ENCODE data around the gene XBP1. TPM values are rescaled to one million over a fixed set of nuclear protein-coding genes. Genes with fewer than 3 reads are reported as not detected.

Gene XBP1
- total RNA-seq, 1 donor from 2014 or later, result 216 TPM

- ATAC-seq (peak in 1 of 2 donors; percentile 31), DNase-seq (no peak)
- peak overlapping the region; percentile 13 for H3K27ac ChIP-seq
- TF ChIP-seq, protein P1, sequence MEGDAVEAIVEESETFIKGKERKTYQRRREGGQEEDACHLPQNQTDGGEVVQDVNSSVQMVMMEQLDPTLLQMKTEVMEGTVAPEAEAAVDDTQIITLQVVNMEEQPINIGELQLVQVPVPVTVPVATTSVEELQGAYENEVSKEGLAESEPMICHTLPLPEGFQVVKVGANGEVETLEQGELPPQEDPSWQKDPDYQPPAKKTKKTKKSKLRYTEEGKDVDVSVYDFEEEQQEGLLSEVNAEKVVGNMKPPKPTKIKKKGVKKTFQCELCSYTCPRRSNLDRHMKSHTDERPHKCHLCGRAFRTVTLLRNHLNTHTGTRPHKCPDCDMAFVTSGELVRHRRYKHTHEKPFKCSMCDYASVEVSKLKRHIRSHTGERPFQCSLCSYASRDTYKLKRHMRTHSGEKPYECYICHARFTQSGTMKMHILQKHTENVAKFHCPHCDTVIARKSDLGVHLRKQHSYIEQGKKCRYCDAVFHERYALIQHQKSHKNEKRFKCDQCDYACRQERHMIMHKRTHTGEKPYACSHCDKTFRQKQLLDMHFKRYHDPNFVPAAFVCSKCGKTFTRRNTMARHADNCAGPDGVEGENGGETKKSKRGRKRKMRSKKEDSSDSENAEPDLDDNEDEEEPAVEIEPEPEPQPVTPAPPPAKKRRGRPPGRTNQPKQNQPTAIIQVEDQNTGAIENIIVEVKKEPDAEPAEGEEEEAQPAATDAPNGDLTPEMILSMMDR (IDR thresholded peaks at IDR 0.05), result no peak
- no peaks in the 10 kb centered on the region for H3K27me3 ChIP-seq (ENCODE audit: low read depth)
- peaks cover 78% of the 10 kb centered on the region for H3K36me3 ChIP-seq
- no peak overlapping the region for H3K4me3 ChIP-seq
- intact Hi-C loops (cut with DNase I), result no loop called here
- H3K4me1 ChIP-seq, result peaks cover 42% of the 10 kb centered on the region
- H3K9me3 ChIP-seq, result no peaks in the 10 kb centered on the region
Observed at GRCh38 chr22:28792491-28793383, 7.6 kb downstream of the XBP1 start.

DNA sequence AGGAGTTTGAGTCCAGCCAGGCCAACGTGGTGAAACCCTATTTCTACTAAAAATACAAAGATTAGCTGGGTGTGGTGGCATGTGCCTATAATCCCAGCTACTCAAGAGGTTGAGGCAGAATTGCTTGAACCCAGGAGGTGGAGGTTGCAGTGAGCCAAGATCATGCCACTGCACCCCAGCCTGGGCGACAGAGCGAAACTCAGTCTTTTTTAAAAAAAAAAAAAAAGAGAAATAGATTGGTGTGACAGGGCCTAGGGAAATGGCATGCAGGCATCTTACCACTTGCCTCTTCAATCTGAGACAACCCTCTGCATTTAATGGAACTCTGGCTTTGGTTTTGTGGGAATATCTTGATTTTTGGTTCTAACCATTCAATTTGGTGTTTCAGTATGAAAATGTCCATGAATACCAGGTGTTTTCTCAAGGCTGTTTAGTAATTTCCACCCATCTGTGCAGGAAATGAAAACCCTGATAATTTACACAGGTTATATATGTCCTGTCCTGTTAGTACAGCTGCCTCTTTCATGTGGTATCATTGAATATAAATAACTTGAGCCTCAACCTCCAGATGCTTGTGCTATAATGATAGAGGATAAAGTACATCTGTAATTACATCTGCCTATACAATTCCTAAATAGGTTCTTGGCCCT, 8.4 kb downstream of the XBP1 start:
- TF ChIP-seq, protein P1 (IDR thresholded peaks at IDR 0.05), result no peak
- H3K4me1 ChIP-seq, result peaks cover 34% of the 10 kb centered on the region
- H3K27ac ChIP-seq, result peak overlapping the region; percentile 13
- DNase-seq (no peak), ATAC-seq (peak in 1 of 2 donors; percentile 9)
- intact Hi-C loops (cut with DNase I), result no loop called here
- H3K9me3 ChIP-seq, result no peaks in the 10 kb centered on the region
- no peaks in the 10 kb centered on the region for H3K27me3 ChIP-seq (ENCODE audit: low read depth)
- peaks cover 78% of the 10 kb centered on the region for H3K36me3 ChIP-seq
- H3K4me3 ChIP-seq, result no peak overlapping the region

- Histone ChIP-seq H3K27me3 (ENCODE audit: low read depth) (no peaks in the 10 kb centered on the region), H3K27ac (no peak overlapping the region), H3K9me3 (no peaks in the 10 kb centered on the region), H3K4me3 (no peak overlapping the region), H3K36me3 (peaks cover 78% of the 10 kb centered on the region), H3K4me1 (peaks cover 26% of the 10 kb centered on the region)
- intact Hi-C loops (cut with DNase I), result no loop called here
- TF ChIP-seq, protein P1 (IDR thresholded peaks at IDR 0.05), result no peak
- DNase-seq (no peak), ATAC-seq (no peak)
Observed at GRCh38 chr22:28791124-28791523, 9.2 kb downstream of the XBP1 start.

DNA sequence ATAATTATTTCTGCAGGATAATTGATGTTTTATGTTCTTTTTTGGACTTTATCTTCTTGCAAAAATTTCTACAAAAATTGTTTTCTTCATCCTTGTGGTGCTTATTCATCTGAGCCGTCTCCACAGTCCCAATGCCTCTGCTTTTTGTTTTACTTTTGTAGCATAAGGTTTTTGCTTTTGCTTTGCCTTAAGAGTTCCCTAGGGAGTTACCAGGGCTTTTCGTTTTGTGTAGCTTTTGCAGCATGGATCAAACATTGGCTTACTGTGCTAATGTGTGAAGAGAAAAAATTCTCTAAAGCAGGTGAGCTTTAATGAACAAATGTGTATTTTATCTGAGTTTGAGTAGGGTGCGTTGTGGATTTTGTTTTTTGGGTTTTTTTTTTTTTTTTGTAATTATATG, 11.8 kb downstream of the XBP1 start:
- no peak overlapping the region for H3K4me3 ChIP-seq
- H3K4me1 ChIP-seq, result peaks cover 25% of the 10 kb centered on the region
- H3K9me3 ChIP-seq, result no peaks in the 10 kb centered on the region
- no peak overlapping the region for H3K27ac ChIP-seq
- H3K27me3 ChIP-seq (ENCODE audit: low read depth), result no peaks in the 10 kb centered on the region
- no peak for ATAC-seq
- H3K36me3 ChIP-seq, result peaks cover 78% of the 10 kb centered on the region
- intact Hi-C loops (cut with DNase I), result no loop called here
- no peak for DNase-seq
- TF ChIP-seq, protein P1 (IDR thresholded peaks at IDR 0.05), result no peak

DNA sequence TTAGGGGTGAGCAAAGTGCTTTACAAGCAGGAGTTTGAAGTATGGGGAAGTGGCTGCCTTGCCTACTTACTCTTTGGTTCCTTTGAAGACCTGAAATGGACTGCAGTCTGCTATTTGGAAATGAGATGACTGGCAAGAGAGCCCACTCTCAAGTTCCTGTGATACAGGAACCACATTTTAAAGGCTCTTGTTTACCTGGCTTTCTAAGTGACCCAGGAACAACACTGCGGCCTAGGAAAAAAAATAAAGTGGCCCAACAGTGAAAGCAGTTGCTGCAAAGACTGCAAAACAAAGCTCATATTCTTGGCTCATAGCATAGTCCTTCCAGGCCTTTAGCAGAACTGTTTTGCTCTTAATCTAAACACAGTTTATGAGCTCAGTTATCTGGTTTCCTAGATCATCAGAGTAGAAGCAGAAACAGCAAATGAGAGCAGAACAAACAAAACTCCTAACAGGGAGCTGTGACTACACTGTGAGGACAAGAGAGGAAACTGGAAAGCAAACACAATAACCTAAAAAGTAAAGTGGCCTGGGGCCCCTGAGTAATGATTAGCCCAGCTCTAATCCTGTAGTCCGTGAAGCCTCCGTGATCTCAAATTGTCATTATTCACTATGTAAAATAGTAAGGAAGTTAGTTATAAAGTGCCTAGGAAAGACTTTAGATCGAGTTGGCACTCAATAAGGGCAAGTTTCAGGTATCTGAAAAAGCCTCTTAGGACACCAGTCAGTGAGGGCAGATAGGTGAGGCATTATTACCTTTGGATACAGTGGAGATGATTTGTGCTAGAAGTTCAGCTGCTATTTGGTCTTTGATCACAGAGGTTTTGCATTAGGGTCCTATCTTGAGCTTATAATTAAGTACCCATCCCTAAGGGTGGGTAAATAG, 16.3 kb downstream of the XBP1 start:
- ATAC-seq (peak; percentile 87), DNase-seq (no peak)
- Histone ChIP-seq H3K36me3 (peaks cover 94% of the 10 kb centered on the region), H3K27me3 (ENCODE audit: low read depth) (no peaks in the 10 kb centered on the region), H3K9me3 (no peaks in the 10 kb centered on the region), H3K27ac (peak overlapping the region; percentile 74), H3K4me3 (peak overlapping the region; percentile 7), H3K4me1 (peaks cover 42% of the 10 kb centered on the region)
- TF ChIP-seq, protein P1 (IDR thresholded peaks at IDR 0.05), result no peak
- intact Hi-C loops (cut with DNase I), result no loop called here
